ENCODE data around the gene L2HGDH. TPM values are rescaled to one million over a fixed set of nuclear protein-coding genes. Genes with fewer than 3 reads are reported as not detected.
"Not testable (repeated sequence)": the region's sequence is repeated elsewhere in the genome, so short reads cannot be mapped to it uniquely, and the experiment has no call there.

L2HGDH gene
- polyA plus RNA-seq, 3 donors = 8.6 to 13.7 (median 10.4) TPM

DNA sequence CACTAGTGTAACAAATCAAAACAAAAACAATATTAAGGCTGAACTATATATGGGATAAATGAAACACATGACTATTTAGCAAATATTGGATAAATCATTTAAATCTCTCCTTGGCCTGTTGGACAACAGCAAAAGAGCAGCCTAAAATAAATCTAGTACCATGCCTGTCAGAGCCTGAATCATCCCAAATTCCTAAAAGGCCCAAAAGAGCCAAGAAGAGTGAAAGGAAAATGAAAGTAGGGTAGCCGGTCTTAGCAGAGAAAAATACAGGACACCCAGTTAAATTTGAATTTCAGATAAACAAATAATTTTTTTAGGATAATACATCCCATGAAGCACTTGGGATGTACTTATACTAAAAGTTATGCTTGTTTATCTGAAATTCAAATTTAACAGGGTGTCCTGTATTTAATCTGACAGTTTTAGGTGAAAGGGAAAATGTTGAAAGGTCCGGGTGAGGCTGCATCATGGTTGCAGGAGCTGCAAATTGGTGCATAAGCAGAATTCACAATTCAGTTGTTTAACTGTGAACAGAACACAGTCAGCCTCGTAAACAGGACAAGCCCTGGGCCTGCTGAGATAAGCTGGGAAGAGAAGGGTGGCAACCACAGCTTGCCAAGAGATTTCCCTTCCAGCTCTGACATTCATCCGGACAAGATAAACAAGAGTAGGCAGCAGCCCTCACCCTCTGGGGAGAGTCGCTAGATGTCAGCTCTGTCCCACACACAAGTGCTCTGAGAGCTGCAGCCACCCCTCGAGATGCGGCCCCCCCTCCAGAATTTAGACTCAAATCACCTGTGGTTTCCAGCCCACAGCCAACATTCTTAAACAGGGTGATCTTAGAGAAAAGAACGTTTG lies 30.4 kb upstream of the L2HGDH start:
- DNase-seq = peak; percentile 53

DNA sequence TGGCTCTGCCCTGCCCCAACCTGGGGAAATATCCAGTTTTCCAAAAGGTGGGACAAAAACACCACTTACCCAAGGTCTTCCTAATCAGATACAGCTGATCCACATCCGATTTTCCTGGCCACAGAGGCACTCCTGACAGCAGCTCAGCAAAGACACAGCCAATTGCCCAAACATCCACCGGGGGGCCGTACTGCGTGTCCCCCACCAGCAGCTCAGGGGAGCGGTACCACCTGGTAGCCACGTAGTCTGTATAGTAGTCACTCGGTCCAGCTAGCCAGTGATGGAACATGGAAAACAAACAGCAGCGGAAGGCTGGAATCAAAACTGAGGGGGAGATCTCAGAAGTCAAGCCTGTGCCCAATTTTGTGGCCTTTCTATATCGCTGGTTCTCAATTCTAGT lies 28.9 kb upstream of the L2HGDH start:
- DNase-seq = no peak

DNA sequence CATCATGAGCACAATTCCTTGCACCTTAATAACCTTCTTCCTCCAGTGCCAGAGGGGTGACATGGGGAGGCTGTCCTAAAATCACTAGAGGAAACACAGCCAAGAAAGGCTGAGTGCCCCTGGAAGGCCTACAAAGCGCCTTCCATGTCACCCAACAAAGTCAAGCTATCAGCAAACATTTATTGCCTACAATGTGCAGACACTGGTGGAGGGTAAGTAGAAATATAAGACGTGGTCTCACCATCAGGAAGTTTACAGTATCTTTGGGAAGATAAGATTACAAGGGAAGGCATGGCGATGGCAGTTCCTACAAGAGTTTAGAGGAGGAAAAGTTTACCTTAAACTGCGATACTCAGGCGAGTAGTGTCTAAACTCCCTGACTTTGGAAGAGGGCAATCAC lies 28.0 kb upstream of the L2HGDH start:
- no peak for DNase-seq

DNA sequence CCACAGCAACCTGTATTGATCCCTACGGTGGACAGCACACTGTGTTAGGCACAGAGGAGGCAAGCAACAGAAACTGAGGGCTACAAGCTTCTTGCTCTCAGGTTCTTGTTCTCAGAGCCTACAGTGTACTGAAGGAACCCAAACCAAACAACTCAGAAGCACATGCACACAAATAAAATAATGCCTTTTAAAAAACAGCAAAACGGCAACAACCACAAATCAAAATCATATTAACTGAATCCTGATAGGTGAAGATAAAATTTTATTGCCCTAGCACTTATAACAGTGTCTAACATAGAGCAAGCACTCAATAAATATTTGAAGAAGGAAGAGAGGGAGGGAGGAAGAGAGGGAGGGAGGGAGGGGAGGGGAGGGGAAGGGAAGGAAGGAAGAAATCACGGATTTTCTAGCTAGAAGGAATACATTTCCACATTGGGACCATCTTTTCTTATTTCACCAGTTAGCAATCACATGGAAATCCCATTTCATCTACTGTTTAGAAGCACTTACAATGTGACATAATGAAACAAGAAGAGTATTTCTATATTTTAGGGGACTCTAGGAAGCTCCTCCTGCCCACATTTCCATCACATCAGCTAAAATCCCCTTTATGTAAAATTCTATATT lies 27.3 kb upstream of the L2HGDH start:
- DNase-seq = no peak

DNA sequence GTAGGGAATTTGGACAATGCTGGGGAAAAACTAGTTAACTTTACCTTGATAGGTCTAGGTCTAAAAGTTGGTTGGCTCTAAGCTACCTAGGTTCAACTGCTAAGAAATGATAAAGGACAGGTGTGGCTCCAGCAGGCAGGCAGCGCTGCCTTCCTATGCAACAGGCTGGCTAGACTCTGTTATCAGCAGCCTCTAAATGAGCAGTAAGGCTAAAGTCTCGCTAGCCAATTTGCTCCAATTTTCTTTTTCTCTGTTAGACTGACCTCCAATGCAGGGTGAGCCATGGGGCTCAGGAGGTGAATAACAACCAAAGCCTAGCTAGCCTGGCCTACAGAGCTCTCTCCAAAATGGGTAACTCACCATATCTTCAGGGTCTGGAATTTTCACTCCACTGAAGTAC lies 26.6 kb upstream of the L2HGDH start:
- DNase-seq = no peak

DNA sequence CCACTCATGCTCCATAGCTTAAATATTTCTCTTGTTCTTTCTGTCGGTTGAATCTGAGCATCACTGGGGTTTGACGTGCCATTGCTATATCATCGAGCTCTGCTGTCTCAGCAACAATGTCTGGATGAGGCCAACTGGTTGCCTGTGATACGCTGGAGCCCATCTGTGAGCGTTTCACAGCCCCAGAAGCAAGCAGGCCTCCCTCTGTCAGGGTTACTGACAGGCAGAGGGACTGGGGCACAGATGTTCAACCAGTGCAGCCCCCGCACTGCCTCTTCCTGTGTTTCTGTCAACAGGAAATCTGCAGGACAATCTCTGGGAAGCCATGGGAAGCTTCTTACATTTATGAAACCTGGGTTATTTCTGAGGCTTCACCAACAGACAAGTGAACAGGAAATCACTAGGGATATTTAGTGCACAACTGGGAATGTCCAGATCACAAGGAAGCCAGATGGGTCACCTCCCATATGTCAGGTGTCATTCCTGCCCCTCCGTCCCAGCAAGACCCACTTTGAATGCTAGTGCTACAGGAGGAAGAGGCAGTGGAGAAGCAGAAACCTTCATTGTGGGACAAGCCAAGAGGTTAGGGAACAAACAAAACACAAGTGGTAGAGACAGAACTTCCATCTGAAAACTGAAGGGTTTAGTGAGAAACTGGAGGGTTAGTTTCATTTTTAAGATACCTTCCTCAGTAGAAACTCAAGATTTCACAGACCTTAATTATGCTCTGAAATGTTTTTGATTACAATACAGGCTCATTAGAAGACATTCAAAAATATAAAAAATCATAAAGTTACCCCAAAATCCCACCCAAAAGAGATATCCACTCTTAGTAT lies 24.2 kb upstream of the L2HGDH start:
- DNase-seq = no peak

DNA sequence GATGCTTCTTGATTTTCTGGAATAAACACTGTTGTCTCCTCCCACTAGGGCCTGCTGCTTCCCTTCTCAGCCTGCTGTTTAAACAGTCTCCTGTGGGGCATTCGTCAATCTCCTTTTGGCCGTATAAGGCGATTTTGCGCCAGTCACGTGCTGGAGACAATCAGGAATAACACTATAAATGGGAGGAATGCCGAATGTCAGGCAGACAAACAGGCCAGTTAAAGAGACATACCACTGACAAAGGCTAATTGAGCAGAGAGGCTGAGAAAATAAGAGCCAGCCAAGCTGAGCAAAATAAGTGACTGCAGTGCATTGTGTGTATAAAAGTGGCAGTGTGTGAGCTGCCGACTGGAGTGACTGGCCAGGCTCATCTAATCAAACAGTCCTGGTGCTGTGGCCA lies 23.4 kb upstream of the L2HGDH start:
- peak; percentile 75 for DNase-seq

DNA sequence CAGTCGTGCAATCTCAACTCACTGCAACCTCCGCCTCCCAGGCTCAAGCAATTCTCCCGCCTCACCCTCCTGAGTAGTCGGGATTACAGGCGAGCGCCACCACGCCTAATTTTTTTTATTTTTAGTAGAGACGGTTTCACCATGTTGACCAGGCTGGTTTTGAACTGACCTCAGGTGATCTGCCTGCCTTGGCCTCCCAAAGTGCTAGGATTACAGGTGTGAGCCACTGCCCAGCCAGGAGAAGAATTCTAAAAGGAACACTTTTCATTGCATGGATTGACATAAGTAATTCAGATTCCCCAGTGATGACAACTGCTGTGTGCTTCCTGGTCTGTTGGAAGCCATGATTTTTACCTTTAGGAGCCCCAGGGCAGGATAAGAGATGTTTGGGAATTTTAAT lies 22.2 kb upstream of the L2HGDH start:
- DNase-seq = no peak

DNA sequence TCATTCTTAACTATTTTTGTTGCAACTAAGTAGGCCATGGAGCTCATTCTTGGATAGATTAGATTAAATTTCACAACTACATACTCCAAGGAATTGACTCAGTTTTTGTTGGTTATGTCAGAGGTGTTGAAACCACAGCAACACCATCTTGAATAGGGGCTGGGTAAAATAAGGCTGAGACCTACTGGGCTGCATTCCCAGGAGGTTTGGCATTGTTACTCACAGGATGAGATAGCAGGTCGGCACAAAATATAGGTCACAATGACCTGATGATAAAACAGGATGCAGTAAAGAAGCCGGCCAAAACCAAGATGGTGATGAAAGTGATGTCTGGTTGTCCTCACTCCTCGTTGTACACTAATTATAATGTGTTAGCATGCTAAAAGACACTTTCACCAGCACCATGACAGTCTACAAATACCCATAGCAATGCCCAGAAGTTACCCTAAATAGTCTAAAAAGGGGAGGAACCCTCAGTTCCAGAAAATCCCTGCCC lies 21.0 kb upstream of the L2HGDH start:
- DNase-seq = no peak

DNA sequence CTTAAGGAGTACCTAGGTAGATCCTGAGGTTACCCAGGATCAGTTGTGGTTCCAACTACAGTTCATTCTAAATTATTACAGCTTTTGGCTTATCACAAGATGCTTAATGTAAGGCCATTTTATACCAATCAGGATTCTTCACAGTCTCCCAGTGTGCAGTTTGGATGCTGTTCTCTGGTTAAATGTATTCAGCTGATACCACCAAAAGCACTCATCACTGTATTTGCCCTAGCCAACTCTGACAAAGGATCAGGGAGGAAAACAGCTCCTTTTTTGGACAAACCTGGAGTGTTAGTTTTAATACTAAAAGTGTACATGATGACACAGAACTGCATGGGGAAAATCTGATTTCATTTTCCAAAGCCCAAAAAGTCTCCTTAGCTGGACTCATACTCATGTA lies 19.6 kb upstream of the L2HGDH start:
- DNase-seq = no peak

DNA sequence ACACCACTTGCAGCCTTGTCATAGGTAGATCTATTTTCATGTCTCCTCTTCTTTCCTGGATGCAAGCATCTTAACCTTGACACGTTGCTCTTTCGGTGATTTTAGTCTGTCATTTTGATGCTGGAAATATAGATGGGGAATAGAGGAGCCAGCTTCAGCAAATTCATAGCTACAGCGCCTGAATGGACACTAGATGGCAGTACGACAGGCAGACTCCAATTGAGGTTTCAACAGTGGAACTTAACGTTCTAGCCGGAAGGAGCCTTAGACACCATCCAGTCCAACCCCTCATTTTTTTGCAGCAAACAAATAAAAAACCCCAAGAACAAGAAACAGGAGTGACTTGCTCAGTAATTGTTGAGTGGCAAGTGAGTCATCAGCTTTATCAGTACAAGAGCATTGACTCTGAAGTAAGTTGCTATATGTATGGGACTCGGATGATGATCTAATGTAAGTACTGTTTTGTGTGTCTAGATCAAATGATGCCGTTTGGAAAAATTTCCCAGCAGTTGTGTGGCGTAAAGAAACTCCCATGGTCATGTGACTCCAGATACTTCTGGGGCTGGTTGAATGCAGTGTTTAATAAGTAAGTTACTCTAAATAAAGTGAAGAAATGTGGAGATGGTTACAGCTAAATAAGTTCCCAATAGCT lies 9.1 kb upstream of the L2HGDH start:
- DNase-seq = peak; percentile 77

DNA sequence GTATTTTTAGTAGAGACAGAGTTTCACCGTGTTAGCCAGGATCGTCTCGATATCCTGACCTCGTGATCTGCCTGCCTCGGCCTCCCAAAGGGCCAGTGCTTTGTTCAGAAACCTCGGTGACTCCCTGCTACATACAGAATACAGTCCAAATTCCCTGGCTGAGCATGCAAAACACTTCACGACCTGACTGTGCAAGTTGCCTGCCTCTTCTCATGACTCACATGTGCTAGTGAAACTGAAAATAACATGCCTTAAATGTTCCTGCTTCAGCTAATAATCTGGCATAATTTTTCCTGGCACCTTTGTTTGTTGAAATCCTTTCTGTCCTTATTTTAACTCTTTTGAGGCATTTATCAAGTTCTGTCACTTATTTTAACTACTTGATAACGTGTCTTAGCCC lies 8.3 kb upstream of the L2HGDH start:
- DNase-seq = no peak

DNA sequence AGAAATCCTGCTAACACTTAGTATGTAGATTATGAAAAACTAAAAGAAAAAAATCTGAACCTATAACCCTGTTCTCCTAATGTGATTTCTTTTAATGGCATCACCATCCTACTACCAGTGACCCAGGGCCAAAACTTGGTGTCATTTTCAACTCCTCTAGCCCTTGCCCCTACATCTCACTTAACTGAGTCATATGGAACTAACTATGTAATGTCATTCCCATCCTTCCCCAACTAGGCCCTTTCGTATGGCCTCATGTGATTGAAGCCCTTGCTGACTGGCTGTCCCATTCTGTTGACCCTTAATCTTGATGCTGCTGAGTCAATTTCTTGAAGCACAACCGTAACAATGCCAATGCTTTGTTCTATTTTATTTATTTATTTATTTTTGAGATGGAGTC lies 7.7 kb upstream of the L2HGDH start:
- DNase-seq = no peak

DNA sequence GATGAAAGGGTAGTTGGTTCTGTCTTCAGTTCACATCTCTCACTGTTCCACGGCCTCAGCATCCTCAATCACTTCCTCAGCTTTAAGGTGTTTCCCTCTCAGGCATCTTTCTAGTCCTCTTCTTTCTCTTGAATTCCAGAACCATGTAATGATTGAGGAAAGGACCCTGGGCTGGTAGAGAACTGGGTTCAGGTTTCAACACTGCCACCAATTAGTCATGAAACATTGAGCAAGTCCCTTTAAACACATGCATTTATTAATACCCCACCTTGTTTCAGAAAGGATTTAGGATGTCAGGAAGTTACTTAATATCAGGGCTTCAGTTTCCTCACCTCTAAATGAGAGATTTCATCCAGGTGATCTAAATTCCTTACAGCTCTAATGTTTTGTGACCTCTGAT lies 7.3 kb upstream of the L2HGDH start:
- no peak for DNase-seq

DNA sequence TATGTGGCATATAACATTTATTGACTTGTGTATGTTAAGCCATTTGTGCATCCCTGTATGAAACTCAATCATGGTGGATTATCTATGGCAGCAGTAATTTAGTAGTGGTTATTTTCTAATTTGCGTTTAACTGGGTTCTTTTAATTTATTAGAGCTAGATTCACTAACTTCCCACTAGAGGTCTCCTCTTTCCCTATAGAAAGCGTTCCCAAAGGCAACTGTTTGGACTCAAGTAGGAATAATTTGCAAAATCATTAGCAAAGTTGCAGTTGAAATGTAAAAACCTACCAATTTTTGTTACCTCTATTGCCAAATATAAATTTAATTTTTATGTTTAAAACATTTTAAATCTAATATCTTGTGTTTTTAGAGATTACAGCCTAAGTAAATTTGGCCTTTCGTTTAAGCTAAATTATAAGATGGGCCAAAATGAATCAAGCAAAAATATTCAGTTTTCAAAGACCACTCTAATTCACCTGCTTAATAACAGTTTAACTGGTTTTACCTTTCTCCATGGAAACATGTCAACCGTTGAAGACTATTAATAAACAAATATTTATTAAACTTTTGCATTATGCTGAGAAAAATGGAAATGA lies 6.1 kb upstream of the L2HGDH start:
- no peak for DNase-seq

DNA sequence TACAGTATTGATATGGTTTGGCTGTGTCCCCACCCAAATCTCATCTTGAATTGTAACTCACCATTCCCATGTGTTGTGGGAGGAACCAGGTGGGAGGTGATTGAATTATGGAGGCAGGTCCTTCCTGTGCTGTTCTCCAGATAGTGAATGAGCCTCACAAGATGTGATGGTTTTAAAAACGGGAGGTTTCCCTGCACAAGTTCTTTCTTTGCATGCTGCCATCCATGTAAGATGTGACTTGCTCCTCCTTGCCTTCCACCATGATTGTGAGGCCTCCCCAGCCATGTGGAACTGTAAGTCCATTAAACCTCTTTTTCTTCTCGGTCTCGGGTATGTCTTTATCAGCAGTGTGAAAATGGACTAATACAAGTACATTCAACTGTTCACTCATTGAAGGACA lies 2.1 kb upstream of the L2HGDH start:
- DNase-seq = not testable (repeated sequence)

DNA sequence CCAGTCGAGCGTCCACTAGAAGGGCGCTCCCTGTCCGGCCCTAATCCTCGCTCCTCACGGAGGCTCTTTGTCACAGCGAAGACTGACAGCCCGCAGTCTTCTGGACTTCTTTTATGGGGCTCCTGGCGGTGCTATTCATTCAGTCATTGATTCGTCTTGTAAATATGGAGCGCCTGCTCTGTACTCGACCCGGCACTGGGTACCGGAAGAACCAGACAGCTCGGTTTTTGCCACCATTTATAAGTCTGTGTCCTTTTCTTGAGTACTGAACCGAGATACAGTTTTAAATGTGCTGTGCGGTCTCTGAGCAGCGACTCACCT lies 665 bp upstream of the L2HGDH start:
- DNase-seq = no peak

DNA sequence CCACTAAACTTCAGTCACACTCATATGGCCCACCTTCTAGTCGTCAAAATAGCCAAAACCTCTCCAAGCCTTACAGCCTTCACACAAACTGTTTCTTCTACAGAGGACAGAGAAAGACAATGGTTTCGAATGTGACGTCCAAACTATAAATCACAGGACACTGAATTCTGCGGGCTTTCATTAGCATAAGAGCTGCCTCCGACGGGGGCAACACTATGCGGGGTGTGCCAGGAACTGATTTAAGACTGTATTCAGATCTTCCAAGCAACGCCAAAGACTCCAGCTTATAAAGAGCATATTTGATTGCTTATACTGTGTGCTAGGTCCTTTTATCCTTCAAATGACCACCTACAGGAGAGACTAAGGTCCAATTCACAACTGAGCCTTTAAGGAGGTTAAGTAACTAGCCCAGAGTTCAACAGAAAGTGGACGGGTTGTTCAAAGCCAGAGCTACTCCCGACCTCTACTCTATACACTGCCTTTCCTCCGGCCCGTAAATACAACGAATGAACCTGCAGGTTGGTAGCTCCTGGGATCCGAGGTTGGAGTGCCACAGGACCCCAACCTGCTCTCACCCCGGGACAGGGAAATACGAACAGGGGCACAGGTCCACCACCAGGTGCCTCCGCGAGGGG lies 575 bp downstream of the L2HGDH start:
- DNase-seq = peak; percentile 42

DNA sequence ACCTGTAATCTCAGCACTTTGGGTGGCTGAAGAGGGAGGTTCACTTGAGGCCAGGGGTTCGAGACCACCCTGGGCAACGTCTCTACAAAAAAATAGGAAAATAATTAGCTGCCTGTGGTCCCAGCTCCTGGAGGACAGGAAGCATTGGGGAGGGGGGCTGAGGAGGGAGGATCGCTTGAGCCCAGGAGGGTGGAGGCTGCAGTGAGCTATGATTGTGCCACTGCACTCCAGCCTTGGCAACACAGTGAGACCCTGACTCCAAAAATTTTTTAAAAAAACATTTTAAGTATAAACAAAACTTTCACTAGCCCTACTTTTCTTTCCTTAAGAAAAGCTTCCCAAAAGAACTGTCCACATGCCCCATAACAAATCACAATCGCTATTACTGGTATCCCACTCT lies 1.6 kb downstream of the L2HGDH start:
- DNase-seq = no peak

DNA sequence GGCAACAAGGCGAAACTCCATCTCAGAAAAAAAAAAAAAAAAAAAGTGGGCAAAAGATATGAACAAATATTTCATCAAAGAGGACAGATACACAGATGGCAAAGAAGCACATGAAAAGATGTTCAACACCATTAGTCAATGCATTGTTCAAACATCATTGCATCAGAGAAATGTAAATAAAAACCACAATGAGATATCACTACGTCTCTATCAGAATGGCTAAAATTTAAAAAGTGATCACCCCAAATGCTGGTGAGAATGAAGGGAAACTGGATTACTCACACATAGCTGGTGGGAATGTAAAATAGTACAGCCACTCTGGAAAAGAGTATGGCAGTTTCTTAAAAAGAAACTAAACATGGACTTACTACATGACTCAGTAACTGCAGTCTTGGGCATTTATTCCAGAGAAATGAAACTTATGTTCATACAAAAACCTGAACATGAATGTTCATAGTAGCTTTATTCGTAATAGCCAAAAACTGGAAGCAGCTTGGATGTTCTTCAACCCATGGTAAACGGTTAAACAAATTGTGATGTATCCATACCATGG lies 3.6 kb downstream of the L2HGDH start:
- no peak for DNase-seq
